Measurements from ENCODE around the gene WDR37.
"Not testable (repeated sequence)": the region's sequence is repeated elsewhere in the genome, so short reads cannot be mapped to it uniquely, and the experiment has no call there.

The WDR37 gene

GRCh38 chr10:1116051-1116450, 59.9 kb downstream of the WDR37 start:
- no peaks in the 10 kb centered on the region for H3K9me3 ChIP-seq (ENCODE audit: control extremely low read depth in 1 of 5, control insufficient read depth in 4 of 5, insufficient read depth in 2 of 5, low read depth in 1 of 5, low read length in 4 of 5)
- ChIA-PET CTCF (no interaction called here), POLR2A (no interaction called here)
- 98% methylated on average over 10 of the region's 12 CpGs for WGBS (ENCODE audit: insufficient coverage)
- peaks cover 21 to 80% (median 55%) of the 10 kb centered on the region in 4 experiments for H3K36me3 ChIP-seq (ENCODE audit: control insufficient read depth in 4 of 4, insufficient read depth in 4 of 4, low read length in 3 of 4)
- DNase-seq, result no peak
- H3K27me3 ChIP-seq (replicated peaks in 2 of 5; ENCODE audit: control insufficient read depth in 4 of 5, insufficient read depth in 5 of 5, low read length in 4 of 5), result no peaks in the 10 kb centered on the region
- H3K27ac ChIP-seq (ENCODE audit: insufficient read depth in 1 of 2, low read depth in 1 of 2, low read length in 2 of 2, poor library complexity in 1 of 2, severe bottlenecking in 2 of 2), result no peak overlapping the region
- H3K4me1 ChIP-seq (ENCODE audit: control extremely low read depth in 1 of 4, control insufficient read depth in 4 of 4, insufficient read depth in 4 of 4, low read length in 3 of 4), result no peaks in the 10 kb centered on the region
- H3K4me3 ChIP-seq (ENCODE audit: control insufficient read depth in 1 of 7, extremely low read depth in 1 of 7, insufficient read depth in 4 of 7, low read depth in 2 of 7, low read length in 6 of 7), result no peak overlapping the region

- Histone ChIP-seq H3K27me3 (replicated peaks in 2 of 5; ENCODE audit: control insufficient read depth in 4 of 5, insufficient read depth in 5 of 5, low read length in 4 of 5) (no peaks in the 10 kb centered on the region), H3K9me3 (ENCODE audit: control extremely low read depth in 1 of 5, control insufficient read depth in 4 of 5, insufficient read depth in 2 of 5, low read depth in 1 of 5, low read length in 4 of 5) (no peaks in the 10 kb centered on the region), H3K36me3 (ENCODE audit: control insufficient read depth in 4 of 4, insufficient read depth in 4 of 4, low read length in 3 of 4) (peaks cover 21 to 84% (median 56%) of the 10 kb centered on the region in 4 experiments), H3K27ac (ENCODE audit: insufficient read depth in 1 of 2, low read depth in 1 of 2, low read length in 2 of 2, poor library complexity in 1 of 2, severe bottlenecking in 2 of 2) (no peak overlapping the region), H3K4me3 (ENCODE audit: control insufficient read depth in 1 of 7, extremely low read depth in 1 of 7, insufficient read depth in 4 of 7, low read depth in 2 of 7, low read length in 6 of 7) (no peak overlapping the region), H3K4me1 (ENCODE audit: control extremely low read depth in 1 of 4, control insufficient read depth in 4 of 4, insufficient read depth in 4 of 4, low read length in 3 of 4) (no peaks in the 10 kb centered on the region)
- 99% methylated on average over 8 of the region's 10 CpGs for WGBS (ENCODE audit: insufficient coverage)
- DNase-seq, result no peak
- CTCF ChIA-PET, result no interaction called here
- POLR2A ChIA-PET, result no interaction called here
Measured at GRCh38 chr10:1116696-1117280, 60.6 kb downstream of the WDR37 start.

GRCh38 chr10:1117651-1118050, 61.5 kb downstream of the WDR37 start:
- Histone ChIP-seq H3K27ac (ENCODE audit: insufficient read depth in 1 of 2, low read depth in 1 of 2, low read length in 2 of 2, poor library complexity in 1 of 2, severe bottlenecking in 2 of 2) (no peak overlapping the region), H3K27me3 (replicated peaks in 2 of 5; ENCODE audit: control insufficient read depth in 4 of 5, insufficient read depth in 5 of 5, low read length in 4 of 5) (no peaks in the 10 kb centered on the region), H3K4me1 (ENCODE audit: control extremely low read depth in 1 of 4, control insufficient read depth in 4 of 4, insufficient read depth in 4 of 4, low read length in 3 of 4) (no peaks in the 10 kb centered on the region), H3K36me3 (ENCODE audit: control insufficient read depth in 4 of 4, insufficient read depth in 4 of 4, low read length in 3 of 4) (peaks cover 27 to 83% (median 60%) of the 10 kb centered on the region in 4 experiments), H3K4me3 (ENCODE audit: control insufficient read depth in 1 of 7, extremely low read depth in 1 of 7, insufficient read depth in 4 of 7, low read depth in 2 of 7, low read length in 6 of 7) (no peak overlapping the region), H3K9me3 (ENCODE audit: control extremely low read depth in 1 of 5, control insufficient read depth in 4 of 5, insufficient read depth in 2 of 5, low read depth in 1 of 5, low read length in 4 of 5) (no peaks in the 10 kb centered on the region)
- ChIA-PET POLR2A (no interaction called here), CTCF (interaction anchor here (1.1 kb wide), 1 partner anchor 8 kb away, joined by 5 read pairs; no protein-coding TSS in a partner anchor)
- WGBS (ENCODE audit: insufficient coverage), result 82% methylated on average over 7 of the region's 14 CpGs
- DNase-seq, result no peak

- DNase-seq; H3K27me3 ChIP-seq (replicated peaks in 2 of 5; ENCODE audit: control insufficient read depth in 4 of 5, insufficient read depth in 5 of 5, low read length in 4 of 5); H3K27ac ChIP-seq (ENCODE audit: insufficient read depth in 1 of 2, low read depth in 1 of 2, low read length in 2 of 2, poor library complexity in 1 of 2, severe bottlenecking in 2 of 2); H3K4me3 ChIP-seq (ENCODE audit: control insufficient read depth in 1 of 7, extremely low read depth in 1 of 7, insufficient read depth in 4 of 7, low read depth in 2 of 7, low read length in 6 of 7); POLR2A ChIA-PET; H3K4me1 ChIP-seq (ENCODE audit: control extremely low read depth in 1 of 4, control insufficient read depth in 4 of 4, insufficient read depth in 4 of 4, low read length in 3 of 4); H3K9me3 ChIP-seq (ENCODE audit: control extremely low read depth in 1 of 5, control insufficient read depth in 4 of 5, insufficient read depth in 2 of 5, low read depth in 1 of 5, low read length in 4 of 5): not testable (repeated sequence)
- 100% methylated on average over 4 of the region's 6 CpGs for WGBS (ENCODE audit: insufficient coverage)
- CTCF ChIA-PET, result interaction anchor here (1.1 kb wide), 1 partner anchor 9 kb away, joined by 5 read pairs; no protein-coding TSS in a partner anchor
- peaks cover 23 to 82% (median 57%) of the 10 kb centered on the region in 4 experiments for H3K36me3 ChIP-seq (ENCODE audit: control insufficient read depth in 4 of 4, insufficient read depth in 4 of 4, low read length in 3 of 4)
Measured at GRCh38 chr10:1118318-1118717, 62.1 kb downstream of the WDR37 start.

- no peak overlapping the region for H3K27ac ChIP-seq (ENCODE audit: insufficient read depth in 1 of 2, low read depth in 1 of 2, low read length in 2 of 2, poor library complexity in 1 of 2, severe bottlenecking in 2 of 2)
- H3K36me3 ChIP-seq (ENCODE audit: control insufficient read depth in 4 of 4, insufficient read depth in 4 of 4, low read length in 3 of 4), result peaks cover 21 to 85% (median 56%) of the 10 kb centered on the region in 4 experiments
- no peaks in the 10 kb centered on the region for H3K9me3 ChIP-seq (ENCODE audit: control extremely low read depth in 1 of 5, control insufficient read depth in 4 of 5, insufficient read depth in 2 of 5, low read depth in 1 of 5, low read length in 4 of 5)
- POLR2A ChIA-PET, result no interaction called here
- CTCF ChIA-PET, result interaction anchor here (0.6 to 0.8 kb wide), 2 partner anchors 9 to 10 kb away, joined by 3 read pairs; no protein-coding TSS in a partner anchor
- H3K4me1 ChIP-seq (ENCODE audit: control extremely low read depth in 1 of 4, control insufficient read depth in 4 of 4, insufficient read depth in 4 of 4, low read length in 3 of 4), result peaks cover 0 to 8% (median 3%) of the 10 kb centered on the region in 4 experiments
- no peak for DNase-seq
- H3K4me3 ChIP-seq (ENCODE audit: control insufficient read depth in 1 of 7, extremely low read depth in 1 of 7, insufficient read depth in 4 of 7, low read depth in 2 of 7, low read length in 6 of 7), result no peak overlapping the region
- H3K27me3 ChIP-seq (replicated peaks in 2 of 5; ENCODE audit: control insufficient read depth in 4 of 5, insufficient read depth in 5 of 5, low read length in 4 of 5), result no peaks in the 10 kb centered on the region
- 98% methylated on average over 8 of the region's 8 CpGs for WGBS (ENCODE audit: insufficient coverage)
Measured at GRCh38 chr10:1119027-1119426, 62.8 kb downstream of the WDR37 start.

GRCh38 chr10:1119501-1119900, 63.3 kb downstream of the WDR37 start:
- Histone ChIP-seq H3K27me3 (replicated peaks in 2 of 5; ENCODE audit: control insufficient read depth in 4 of 5, insufficient read depth in 5 of 5, low read length in 4 of 5) (no peaks in the 10 kb centered on the region), H3K9me3 (ENCODE audit: control extremely low read depth in 1 of 5, control insufficient read depth in 4 of 5, insufficient read depth in 2 of 5, low read depth in 1 of 5, low read length in 4 of 5) (no peaks in the 10 kb centered on the region), H3K36me3 (ENCODE audit: control insufficient read depth in 4 of 4, insufficient read depth in 4 of 4, low read length in 3 of 4) (peaks cover 24 to 88% (median 56%) of the 10 kb centered on the region in 4 experiments), H3K27ac (ENCODE audit: insufficient read depth in 1 of 2, low read depth in 1 of 2, low read length in 2 of 2, poor library complexity in 1 of 2, severe bottlenecking in 2 of 2) (no peak overlapping the region), H3K4me1 (ENCODE audit: control extremely low read depth in 1 of 4, control insufficient read depth in 4 of 4, insufficient read depth in 4 of 4, low read length in 3 of 4) (peaks cover 0 to 8% (median 3%) of the 10 kb centered on the region in 4 experiments), H3K4me3 (ENCODE audit: control insufficient read depth in 1 of 7, extremely low read depth in 1 of 7, insufficient read depth in 4 of 7, low read depth in 2 of 7, low read length in 6 of 7) (no peak overlapping the region)
- ChIA-PET CTCF (interaction anchor here (0.6 to 0.8 kb wide), 2 partner anchors 9 to 11 kb away, joined by 3 read pairs; no protein-coding TSS in a partner anchor), POLR2A (no interaction called here)
- WGBS (ENCODE audit: insufficient coverage), result 100% methylated on average over 4 of the region's 6 CpGs
- no peak for DNase-seq

- Histone ChIP-seq H3K4me3 (ENCODE audit: control insufficient read depth in 1 of 7, extremely low read depth in 1 of 7, insufficient read depth in 4 of 7, low read depth in 2 of 7, low read length in 6 of 7) (no peak overlapping the region), H3K4me1 (ENCODE audit: control extremely low read depth in 1 of 4, control insufficient read depth in 4 of 4, insufficient read depth in 4 of 4, low read length in 3 of 4) (peaks cover 0 to 8% (median 3%) of the 10 kb centered on the region in 4 experiments), H3K27me3 (replicated peaks in 2 of 5; ENCODE audit: control insufficient read depth in 4 of 5, insufficient read depth in 5 of 5, low read length in 4 of 5) (no peaks in the 10 kb centered on the region), H3K27ac (ENCODE audit: insufficient read depth in 1 of 2, low read depth in 1 of 2, low read length in 2 of 2, poor library complexity in 1 of 2, severe bottlenecking in 2 of 2) (no peak overlapping the region), H3K36me3 (ENCODE audit: control insufficient read depth in 4 of 4, insufficient read depth in 4 of 4, low read length in 3 of 4) (peaks cover 22 to 90% (median 57%) of the 10 kb centered on the region in 4 experiments), H3K9me3 (ENCODE audit: control extremely low read depth in 1 of 5, control insufficient read depth in 4 of 5, insufficient read depth in 2 of 5, low read depth in 1 of 5, low read length in 4 of 5) (no peaks in the 10 kb centered on the region)
- 96% methylated on average over 12 of the region's 12 CpGs for WGBS (ENCODE audit: insufficient coverage)
- ChIA-PET POLR2A (no interaction called here), CTCF (no interaction called here)
- DNase-seq, result no peak
Measured at GRCh38 chr10:1120306-1120705, 64.1 kb downstream of the WDR37 start.
